GM12891 (cell line): ENCODE measurements around the gene NEDD4L.
A peak's percentile ranks its signal among the peaks of the same experiment; 100 is the strongest.

Experiments used
- DNase-seq: peaks from one replicate; pipeline ENCODE4 v3.0.0; 2011; ENCODE audit warnings: low spot score; ENCODE audit not compliant: insufficient read length
- FAIRE-seq: peaks from 2 replicates; lab custom pipeline; 2011; peaks lifted over from hg19 to GRCh38; lab: Jason Lieb, UNC
- PAX5 ChIP-seq: IDR thresholded peaks from 2 replicates; pipeline ENCODE4 v1.6.1; 2011; ENCODE audit warnings: low read length, moderate library complexity, mild to moderate bottlenecking; ENCODE audit not compliant: insufficient read depth, severe bottlenecking
- POLR2A ChIP-seq: IDR thresholded peaks from 2 replicates; pipeline ENCODE4 v1.6.1; 2011; ENCODE audit warnings: low read depth, low read length, control low read depth
- POLR2AphosphoS5 ChIP-seq: IDR thresholded peaks from 2 replicates; pipeline ENCODE4 v1.6.1; 2011; ENCODE audit warnings: low read depth, low read length, control low read depth
- POU2F2 ChIP-seq: IDR thresholded peaks from 2 replicates; pipeline ENCODE4 v1.6.1; 2011; ENCODE audit warnings: low read depth, mild to moderate bottlenecking, control low read depth, low read length, moderate library complexity
- SPI1 ChIP-seq: IDR thresholded peaks from 2 replicates; pipeline ENCODE4 v1.6.1; 2011; ENCODE audit warnings: low read depth, low read length, control low read depth
- TAF1 ChIP-seq: IDR thresholded peaks from 2 replicates; pipeline ENCODE4 v1.6.1; 2011; ENCODE audit warnings: low read depth, low read length, control low read depth

Gene NEDD4L

DNA sequence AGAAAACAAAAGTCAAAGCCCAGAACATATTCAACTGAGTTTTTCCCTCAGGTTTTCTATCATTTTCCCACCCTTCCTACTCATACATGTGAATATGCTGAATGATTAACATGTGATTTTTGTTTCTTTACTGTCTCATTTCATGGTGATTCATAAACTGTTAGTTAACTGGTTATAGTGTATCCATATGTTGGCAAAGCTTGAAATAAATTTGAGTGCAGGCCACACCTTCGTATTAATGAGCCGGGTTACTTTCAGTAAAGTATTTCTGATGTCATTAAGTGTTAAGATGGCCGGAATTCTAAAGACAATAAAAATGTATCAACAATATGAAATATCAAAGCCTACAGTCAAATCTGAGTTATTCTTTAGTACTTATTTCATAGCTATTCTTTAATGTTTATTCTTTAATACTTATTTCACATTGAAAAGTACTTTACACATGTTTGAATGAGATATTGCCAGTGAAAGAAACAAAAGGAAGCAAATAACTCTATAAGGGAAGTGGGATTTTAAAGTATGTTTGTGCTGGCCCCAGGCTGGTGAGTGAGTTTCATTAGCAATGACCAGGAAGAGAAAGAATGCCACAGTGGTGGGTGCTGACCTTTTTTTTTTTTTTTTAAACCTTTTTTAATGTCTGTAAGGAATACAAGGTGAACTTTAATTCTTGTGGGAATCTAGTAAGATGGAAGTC, 178.6 kb downstream of the NEDD4L start:
- DNase-seq (no peak), FAIRE-seq (no peak)

GRCh38 chr18:58223717-58224424, 179.8 kb downstream of the NEDD4L start:
- no peak for TF ChIP-seq POLR2AphosphoS5
- no peak for TF ChIP-seq PAX5
- no peak for TF ChIP-seq TAF1
- no peak for TF ChIP-seq POU2F2
- no peak for TF ChIP-seq SPI1
- no peak for TF ChIP-seq POLR2A
- FAIRE-seq (peak; percentile 20), DNase-seq (no peak)

More for the DNA sequence above, 178.6 kb downstream of the NEDD4L start:
- TF ChIP-seq POLR2AphosphoS5 (no peak), SPI1 (peak; percentile 27; the same call in 1 of the 2 replicates)

DNA sequence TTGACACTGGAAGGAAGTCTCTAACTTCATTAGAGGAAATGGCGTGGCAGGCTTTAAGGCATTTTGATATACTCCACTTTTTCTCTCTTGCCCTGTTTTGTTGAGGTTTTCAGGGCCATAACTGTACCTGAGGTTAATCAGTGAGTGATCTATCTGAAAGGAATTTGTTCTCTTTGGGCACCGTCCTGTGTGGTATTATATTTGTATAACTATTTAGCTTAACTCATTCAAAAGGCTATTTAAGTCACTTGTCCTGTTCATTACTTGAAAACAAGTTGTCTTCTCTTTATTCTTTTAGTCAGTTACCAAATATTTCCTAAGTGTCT, 180.4 kb downstream of the NEDD4L start:
- no peak for DNase-seq
- TF ChIP-seq SPI1: no peak
- no peak for TF ChIP-seq POLR2AphosphoS5
- no peak for TF ChIP-seq POU2F2
- no peak for TF ChIP-seq TAF1
- TF ChIP-seq PAX5: no peak
- no peak for TF ChIP-seq POLR2A
- FAIRE-seq: no peak

GRCh38 chr18:58225101-58225500, 181.1 kb downstream of the NEDD4L start:
- TF ChIP-seq PAX5 (no peak), SPI1 (0 out of 2 replicates have a peak, but pooled peaks have one; percentile 4), TAF1 (no peak)
- no peak for FAIRE-seq
- peak; percentile 23 for DNase-seq

DNA sequence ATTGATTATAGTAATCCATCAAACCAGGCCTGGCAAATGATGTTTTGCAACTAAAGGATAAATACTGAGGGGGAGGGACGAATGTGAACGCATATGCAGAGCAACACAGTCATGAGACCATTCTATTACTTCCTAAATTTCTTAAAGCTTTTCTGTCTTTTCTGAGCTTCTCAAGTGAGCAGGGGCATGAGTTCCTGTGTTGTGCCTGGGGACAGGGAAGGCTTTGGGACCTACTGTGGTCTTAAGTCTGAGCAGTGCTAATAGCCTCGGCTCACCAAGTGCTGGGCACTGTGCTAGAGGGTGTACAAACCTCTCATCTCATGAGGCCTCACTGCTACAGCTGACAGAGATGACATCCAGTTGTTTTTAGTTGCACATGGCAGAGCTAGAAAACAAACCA, 182.4 kb downstream of the NEDD4L start:
- FAIRE-seq (no peak), DNase-seq (no peak)

GRCh38 chr18:58227361-58227930, 183.4 kb downstream of the NEDD4L start:
- TF ChIP-seq POU2F2: no peak
- no peak for TF ChIP-seq POLR2AphosphoS5
- TF ChIP-seq POLR2A: no peak
- no peak for TF ChIP-seq TAF1
- no peak for TF ChIP-seq PAX5
- no peak for TF ChIP-seq SPI1

More for the DNA sequence above, 182.4 kb downstream of the NEDD4L start:
- TF ChIP-seq SPI1 (no peak), PAX5 (no peak), TAF1 (no peak), POLR2A (no peak), POU2F2 (no peak), POLR2AphosphoS5 (no peak)

GRCh38 chr18:58228176-58228575, 184.2 kb downstream of the NEDD4L start:
- FAIRE-seq (no peak), DNase-seq (no peak)
- TF ChIP-seq PAX5 (no peak), TAF1 (no peak), POU2F2 (no peak), POLR2AphosphoS5 (no peak), POLR2A (no peak), SPI1 (no peak)

More at GRCh38 chr18:58227361-58227930, 183.4 kb downstream of the NEDD4L start:
- DNase-seq: no peak
- no peak for FAIRE-seq

GRCh38 chr18:58228762-58229161, 184.7 kb downstream of the NEDD4L start:
- FAIRE-seq (no peak), DNase-seq (no peak)

GRCh38 chr18:58229162-58229561, 185.1 kb downstream of the NEDD4L start:
- FAIRE-seq: no peak
- no peak for DNase-seq
- TF ChIP-seq POU2F2 (no peak), PAX5 (no peak), POLR2AphosphoS5 (no peak), TAF1 (no peak), SPI1 (no peak), POLR2A (no peak)

More at GRCh38 chr18:58228762-58229161, 184.7 kb downstream of the NEDD4L start:
- no peak for TF ChIP-seq POU2F2
- no peak for TF ChIP-seq TAF1
- TF ChIP-seq SPI1: no peak
- TF ChIP-seq PAX5: no peak
- no peak for TF ChIP-seq POLR2AphosphoS5
- TF ChIP-seq POLR2A: no peak
